GM12891 (cell line): ENCODE results near the gene NUTM2F.
"Not testable (repeated sequence)": the region's sequence is repeated elsewhere in the genome, so short reads cannot be mapped to it uniquely, and the experiment has no call there.

Source experiments
- POLR2A ChIP-seq: IDR thresholded peaks from 2 replicates; pipeline ENCODE4 v1.6.1; 2011; ENCODE audit warnings: low read depth, low read length, control low read depth
- POLR2AphosphoS5 ChIP-seq: IDR thresholded peaks from 2 replicates; pipeline ENCODE4 v1.6.1; 2011; ENCODE audit warnings: low read depth, low read length, control low read depth
- POU2F2 ChIP-seq: IDR thresholded peaks from 2 replicates; pipeline ENCODE4 v1.6.1; 2011; ENCODE audit warnings: low read depth, mild to moderate bottlenecking, control low read depth, low read length, moderate library complexity
- SPI1 ChIP-seq: IDR thresholded peaks from 2 replicates; pipeline ENCODE4 v1.6.1; 2011; ENCODE audit warnings: low read depth, low read length, control low read depth
- TAF1 ChIP-seq: IDR thresholded peaks from 2 replicates; pipeline ENCODE4 v1.6.1; 2011; ENCODE audit warnings: low read depth, low read length, control low read depth

DNA sequence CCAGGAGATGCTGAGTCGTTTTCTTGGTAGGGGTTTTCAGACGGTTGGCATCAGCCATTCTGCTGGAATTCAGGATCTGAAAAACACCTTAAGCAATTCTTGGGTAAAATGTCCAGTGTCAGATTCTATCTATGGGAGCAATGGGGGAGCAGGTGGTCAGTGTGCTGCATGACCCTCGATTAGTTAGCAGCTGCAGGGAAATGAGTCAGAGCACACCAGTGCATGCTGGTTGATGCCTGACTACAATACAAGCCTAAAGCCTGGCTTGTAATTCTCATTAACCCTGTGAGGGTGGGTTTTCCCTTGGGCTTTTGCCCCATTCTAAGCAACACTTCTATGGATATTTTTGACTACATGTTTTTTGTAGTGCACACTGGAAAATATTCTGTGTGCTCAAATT is 20.3 kb upstream of the NUTM2F start:
- TF ChIP-seq POU2F2, TAF1, POLR2AphosphoS5, POLR2A, SPI1: not testable (repeated sequence)
